SK-N-MC (cell line): ENCODE data around the gene NPEPL1.

Source experiments
- EZH2 ChIP-seq: fragments of 200-600 bp; sonication (generic); IDR thresholded peaks from one replicate; pipeline ENCODE4 v1.6.1; 2017; ENCODE audit warnings: antibody characterized with exemption
- FOXP2 ChIP-seq: optimal IDR thresholded peaks from 2 replicates; pipeline ENCODE3; 2011; ENCODE audit warnings: mild to moderate bottlenecking, moderate library complexity; ENCODE audit not compliant: insufficient read depth; ENCODE audit errors: extremely low read length, control extremely low read depth
- POLR2AphosphoS5 ChIP-seq: IDR thresholded peaks from 2 replicates; pipeline ENCODE4 v1.6.1; 2012; ENCODE audit warnings: mild to moderate bottlenecking, low read depth, low read length, borderline replicate concordance

- TF ChIP-seq POLR2AphosphoS5 (no peak), EZH2 (no peak), FOXP2 (no peak)
These were observed 16.6 kb downstream of the NPEPL1 start for GRCh38 chr20:58709013-58709702.
